Choroid plexus epithelial cell (primary cell): ENCODE results near the gene FAXDC2.
A peak's percentile ranks its signal among the peaks of the same experiment; 100 is the strongest.

ENCODE experiments used
- DNase-seq: peaks from one replicate; pipeline ENCODE4 v3.0.0-alpha.2; 2010; ENCODE audit warnings: low read depth
- H3K4me3 ChIP-seq: 2 replicates; pipeline ENCODE4 v1.5.1; 2011; ENCODE audit warnings: low read depth, mild to moderate bottlenecking, control low read depth, low read length, moderate library complexity
- TF ChIP-seq, protein P1 (sequence below): conservative IDR thresholded peaks from 2 replicates; pipeline ENCODE4 v1.5.1; 2011; ENCODE audit warnings: low read depth, mild to moderate bottlenecking, control low read depth, inconsistent platforms, low read length, moderate library complexity

Gene FAXDC2

DNA sequence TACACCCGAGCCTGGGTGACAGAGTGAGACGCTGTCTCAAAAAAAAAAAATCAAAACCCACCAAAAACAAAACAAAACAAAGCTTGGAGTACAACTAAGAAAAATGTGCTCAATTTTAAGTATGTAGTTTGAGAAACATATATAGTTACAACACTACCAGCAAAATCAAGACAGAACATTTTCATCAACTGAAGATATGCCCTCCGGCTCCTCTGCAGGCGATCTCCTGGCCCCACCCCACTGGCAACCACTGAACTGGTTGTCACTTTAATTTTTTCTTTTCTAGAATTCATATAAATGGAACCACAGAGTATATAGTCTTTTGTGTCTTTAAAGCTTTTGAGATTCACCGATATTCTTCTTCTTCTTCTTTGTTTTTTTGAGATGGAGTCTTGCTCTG lies 43.0 kb upstream of the FAXDC2 start:
- TF ChIP-seq, protein P1, sequence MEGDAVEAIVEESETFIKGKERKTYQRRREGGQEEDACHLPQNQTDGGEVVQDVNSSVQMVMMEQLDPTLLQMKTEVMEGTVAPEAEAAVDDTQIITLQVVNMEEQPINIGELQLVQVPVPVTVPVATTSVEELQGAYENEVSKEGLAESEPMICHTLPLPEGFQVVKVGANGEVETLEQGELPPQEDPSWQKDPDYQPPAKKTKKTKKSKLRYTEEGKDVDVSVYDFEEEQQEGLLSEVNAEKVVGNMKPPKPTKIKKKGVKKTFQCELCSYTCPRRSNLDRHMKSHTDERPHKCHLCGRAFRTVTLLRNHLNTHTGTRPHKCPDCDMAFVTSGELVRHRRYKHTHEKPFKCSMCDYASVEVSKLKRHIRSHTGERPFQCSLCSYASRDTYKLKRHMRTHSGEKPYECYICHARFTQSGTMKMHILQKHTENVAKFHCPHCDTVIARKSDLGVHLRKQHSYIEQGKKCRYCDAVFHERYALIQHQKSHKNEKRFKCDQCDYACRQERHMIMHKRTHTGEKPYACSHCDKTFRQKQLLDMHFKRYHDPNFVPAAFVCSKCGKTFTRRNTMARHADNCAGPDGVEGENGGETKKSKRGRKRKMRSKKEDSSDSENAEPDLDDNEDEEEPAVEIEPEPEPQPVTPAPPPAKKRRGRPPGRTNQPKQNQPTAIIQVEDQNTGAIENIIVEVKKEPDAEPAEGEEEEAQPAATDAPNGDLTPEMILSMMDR: no peak
- no peak overlapping the region for H3K4me3 ChIP-seq
- no peak for DNase-seq

DNA sequence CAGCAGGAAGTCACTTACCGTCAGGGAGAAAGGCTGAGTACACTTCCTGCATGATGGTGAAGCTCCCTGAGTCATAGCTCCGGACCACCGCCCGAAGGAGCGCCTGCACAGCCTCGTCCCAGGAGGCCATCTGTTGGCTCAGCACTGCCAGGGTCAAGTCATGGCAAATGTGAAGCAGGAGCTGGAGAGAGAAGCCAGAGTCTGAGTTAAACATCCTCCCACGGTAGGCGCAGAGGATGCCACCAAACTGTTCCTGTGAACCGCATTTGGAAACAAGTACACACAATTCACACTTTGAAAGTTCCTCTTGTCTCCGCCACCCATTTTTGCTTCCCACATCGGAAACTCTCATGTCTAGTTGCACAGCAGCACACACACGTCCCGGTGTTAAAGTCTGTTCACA lies 42.0 kb upstream of the FAXDC2 start:
- TF ChIP-seq, protein P1: no peak
- no peak for DNase-seq
- no peak overlapping the region for H3K4me3 ChIP-seq

DNA sequence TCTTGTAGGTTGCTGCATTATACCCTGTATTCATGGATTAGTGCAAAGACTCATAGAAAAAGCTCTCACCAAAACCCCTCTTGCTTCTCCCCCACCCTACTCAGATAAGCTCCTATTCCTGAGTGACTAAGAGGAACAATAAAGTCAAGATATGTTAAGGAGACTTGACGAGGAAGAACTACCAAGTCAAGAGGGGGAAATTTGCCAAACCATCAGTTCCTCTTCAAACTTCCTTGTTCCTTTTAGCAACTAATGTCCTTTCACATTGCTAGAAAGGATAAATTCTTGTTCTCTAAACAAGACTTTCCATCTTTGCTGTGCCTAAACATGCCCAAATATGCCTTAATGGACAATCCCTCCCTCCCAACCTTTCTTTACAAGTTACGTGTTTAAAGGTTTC lies 35.0 kb upstream of the FAXDC2 start:
- H3K4me3 ChIP-seq: no peak overlapping the region
- no peak for DNase-seq
- TF ChIP-seq, protein P1: no peak

DNA sequence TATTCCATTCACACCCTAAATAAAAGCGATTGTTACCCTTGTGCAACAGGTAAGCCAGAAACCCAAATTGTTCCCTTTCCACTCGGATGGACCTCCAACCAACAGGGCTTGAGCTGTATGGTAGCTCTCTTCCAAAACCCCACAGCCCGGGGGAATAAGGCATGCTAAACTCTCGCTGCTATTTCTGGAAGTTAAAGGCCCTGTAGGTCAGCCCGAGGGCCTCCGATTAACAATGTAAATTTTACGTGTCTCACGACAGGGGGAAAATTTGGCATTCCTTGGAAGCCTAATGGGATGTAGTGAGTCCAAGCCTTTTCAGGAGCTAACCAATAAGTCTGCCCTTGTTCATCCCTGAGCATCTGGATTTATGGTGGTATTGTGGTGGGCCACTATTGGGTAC lies 34.0 kb upstream of the FAXDC2 start:
- H3K4me3 ChIP-seq: no peak overlapping the region
- TF ChIP-seq, protein P1: no peak
- no peak for DNase-seq

DNA sequence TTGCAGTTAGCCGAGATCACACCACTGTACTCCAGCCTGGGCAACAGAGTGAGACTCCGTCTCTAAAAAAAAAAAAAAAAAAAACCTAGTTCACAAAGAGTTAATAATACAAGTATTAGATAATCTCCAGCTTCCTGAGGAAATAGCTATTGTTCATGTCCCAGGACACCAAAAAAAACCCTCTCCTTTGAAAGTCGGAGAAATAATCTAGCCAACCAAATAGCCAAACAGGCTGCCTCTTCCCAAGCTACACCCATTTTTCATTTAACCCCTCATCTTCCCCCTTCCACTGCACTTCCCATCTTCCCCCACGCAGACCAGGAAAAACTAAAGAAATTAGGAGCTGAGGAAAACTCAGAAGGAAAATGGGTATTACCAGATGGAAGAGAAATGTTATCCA lies 31.6 kb upstream of the FAXDC2 start:
- DNase-seq: no peak
- TF ChIP-seq, protein P1: no peak
- H3K4me3 ChIP-seq: no peak overlapping the region

DNA sequence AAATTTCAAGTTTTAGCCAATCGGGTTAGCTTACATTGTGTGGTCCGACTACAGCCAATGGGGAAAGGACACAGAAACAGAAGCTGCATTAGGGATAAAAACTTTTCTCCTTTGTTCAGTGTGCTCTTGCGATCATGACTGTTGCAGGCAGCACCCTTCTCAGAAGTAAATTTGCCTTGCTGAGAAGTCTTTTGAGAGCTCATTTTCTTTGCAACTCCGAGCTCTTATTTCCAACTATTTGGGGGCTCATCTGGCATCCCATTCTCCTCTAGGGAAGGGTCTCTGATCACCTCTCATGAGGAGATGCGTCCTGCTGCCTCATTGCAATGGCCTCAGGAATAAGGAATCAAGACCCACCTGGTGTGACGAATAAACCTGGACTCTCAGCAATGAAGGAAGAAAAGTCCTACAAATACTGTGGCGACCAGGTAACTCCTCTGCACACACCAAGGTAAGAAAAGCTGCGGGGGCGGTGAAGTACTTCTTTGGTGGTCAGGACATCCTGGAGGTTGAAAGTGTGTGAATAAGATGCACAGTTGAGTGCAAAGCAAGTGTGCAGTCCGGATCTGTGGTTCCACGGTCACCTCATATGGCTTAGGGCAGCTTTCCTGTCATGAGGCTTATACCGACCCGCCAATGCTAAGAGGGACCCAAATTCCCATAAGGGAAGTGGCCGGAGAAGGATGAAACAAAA lies 28.4 kb upstream of the FAXDC2 start:
- TF ChIP-seq, protein P1: no peak

DNA sequence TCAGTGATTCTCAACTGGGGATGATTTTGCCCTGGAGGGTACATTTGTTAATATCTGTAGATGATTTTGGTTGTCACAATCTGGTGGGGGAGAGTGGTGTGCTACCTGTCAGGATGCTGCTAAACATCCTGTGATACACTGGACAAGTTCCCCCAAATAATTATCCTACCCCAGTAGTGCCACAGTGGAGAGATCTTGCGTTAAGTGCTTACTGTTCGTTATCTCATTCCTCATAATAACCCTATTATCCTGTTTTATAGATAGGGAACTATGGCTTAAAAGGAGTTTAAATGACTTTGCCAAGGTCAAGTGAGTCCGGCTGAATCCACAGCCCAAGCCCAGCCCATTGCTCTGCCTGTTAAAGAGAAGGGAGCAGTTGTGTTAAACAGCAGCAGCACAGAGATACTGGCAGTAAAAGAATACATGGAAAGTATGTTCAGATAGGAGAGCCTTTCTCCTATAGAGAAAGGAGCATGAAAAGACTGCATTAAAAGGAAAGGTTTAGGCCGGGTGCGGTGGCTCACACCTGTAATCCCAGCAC lies 23.5 kb upstream of the FAXDC2 start:
- TF ChIP-seq, protein P1: no peak
- no peak for DNase-seq
- no peak overlapping the region for H3K4me3 ChIP-seq

More for the DNA sequence above, 28.4 kb upstream of the FAXDC2 start:
- peak; percentile 15 for DNase-seq
- H3K4me3 ChIP-seq: no peak overlapping the region
